Measurements from ENCODE around the gene GFI1. TPM values are rescaled to one million over a fixed set of nuclear protein-coding genes. Genes with fewer than 3 reads are reported as not detected.

The GFI1 gene
- total RNA-seq, 3 donors from 2014 or later, result 0.80 to 1.5 (median 0.98) TPM

GRCh38 chr1:92473781-92474495 lies 12.8 kb downstream of the GFI1 start:
- H3K27me3 ChIP-seq, result no peaks in the 10 kb centered on the region
- DNase-seq (ENCODE audit: low spot score in 2 of 2), result no peak
- no peaks in the 10 kb centered on the region for H3K4me1 ChIP-seq
- no peak overlapping the region for H3K4me3 ChIP-seq
- intact Hi-C loops (cut with DNase I; ENCODE audit: low total_unique reads), result no loop called here
- no peaks in the 10 kb centered on the region for H3K9me3 ChIP-seq
- no peaks in the 10 kb centered on the region for H3K36me3 ChIP-seq
- no peak for TF ChIP-seq POLR2A (IDR thresholded peaks at IDR 0.05)
- no peak for TF ChIP-seq CTCF (IDR thresholded peaks at IDR 0.05)
- no peak for TF ChIP-seq POLR2AphosphoS5 (IDR thresholded peaks at IDR 0.05)
- H3K27ac ChIP-seq, result no peak overlapping the region

GRCh38 chr1:92470216-92470615 lies 16.5 kb downstream of the GFI1 start:
- DNase-seq (ENCODE audit: low spot score in 2 of 2), result no peak
- Histone ChIP-seq H3K4me1 (no peaks in the 10 kb centered on the region), H3K4me3 (no peak overlapping the region), H3K27me3 (no peaks in the 10 kb centered on the region), H3K27ac (no peak overlapping the region), H3K36me3 (no peaks in the 10 kb centered on the region), H3K9me3 (no peaks in the 10 kb centered on the region)
- no peak for TF ChIP-seq POLR2A (IDR thresholded peaks at IDR 0.05)
- no peak for TF ChIP-seq POLR2AphosphoS5 (IDR thresholded peaks at IDR 0.05)
- no peak for TF ChIP-seq CTCF (IDR thresholded peaks at IDR 0.05)
- intact Hi-C loops (cut with DNase I; ENCODE audit: low total_unique reads), result no loop called here

GRCh38 chr1:92466683-92467352 lies 19.9 kb downstream of the GFI1 start:
- Histone ChIP-seq H3K27ac (no peak overlapping the region), H3K9me3 (no peaks in the 10 kb centered on the region), H3K4me1 (no peaks in the 10 kb centered on the region), H3K27me3 (no peaks in the 10 kb centered on the region), H3K36me3 (no peaks in the 10 kb centered on the region), H3K4me3 (no peak overlapping the region)
- intact Hi-C loops (cut with DNase I; ENCODE audit: low total_unique reads), result no loop called here
- TF ChIP-seq CTCF (IDR thresholded peaks at IDR 0.05), result no peak
- no peak for TF ChIP-seq POLR2AphosphoS5 (IDR thresholded peaks at IDR 0.05)
- TF ChIP-seq POLR2A (IDR thresholded peaks at IDR 0.05), result no peak
- DNase-seq (ENCODE audit: low spot score in 2 of 2), result no peak

- Histone ChIP-seq H3K27me3 (no peaks in the 10 kb centered on the region), H3K27ac (no peak overlapping the region), H3K4me3 (no peak overlapping the region), H3K4me1 (no peaks in the 10 kb centered on the region), H3K9me3 (no peaks in the 10 kb centered on the region), H3K36me3 (no peaks in the 10 kb centered on the region)
- DNase-seq (ENCODE audit: low spot score in 2 of 2), result no peak
- no peak for TF ChIP-seq CTCF (IDR thresholded peaks at IDR 0.05)
- no peak for TF ChIP-seq POLR2AphosphoS5 (IDR thresholded peaks at IDR 0.05)
- TF ChIP-seq POLR2A (IDR thresholded peaks at IDR 0.05), result no peak
- intact Hi-C loops (cut with DNase I; ENCODE audit: low total_unique reads), result no loop called here
Observed at GRCh38 chr1:92465256-92465647, 21.5 kb downstream of the GFI1 start.

- intact Hi-C loops (cut with DNase I; ENCODE audit: low total_unique reads), result no loop called here
Observed at GRCh38 chr1:92464588-92465255, 22.0 kb downstream of the GFI1 start.

More at GRCh38 chr1:92464588-92465255, 22.0 kb downstream of the GFI1 start:
- Histone ChIP-seq H3K4me1 (no peaks in the 10 kb centered on the region), H3K4me3 (no peak overlapping the region), H3K27me3 (no peaks in the 10 kb centered on the region), H3K36me3 (no peaks in the 10 kb centered on the region), H3K27ac (no peak overlapping the region), H3K9me3 (no peaks in the 10 kb centered on the region)
- TF ChIP-seq CTCF (IDR thresholded peaks at IDR 0.05) (no peak), POLR2A (IDR thresholded peaks at IDR 0.05) (no peak), POLR2AphosphoS5 (IDR thresholded peaks at IDR 0.05) (no peak)
- no peak for DNase-seq (ENCODE audit: low spot score in 2 of 2)

Measured in breast epithelium (tissue), 4 donors.